Activated CD8-positive, alpha-beta memory T cell treated with anti-CD3 and anti-CD28 coated beads for 1 hour (primary cell): ENCODE data around the gene RHBDF1.
"Not testable (repeated sequence)": the region's sequence is repeated elsewhere in the genome, so short reads cannot be mapped to it uniquely, and the experiment has no call there.

ENCODE experiments used
- DNase-seq, 2 donors: peaks; one replicate each; pipeline ENCODE4 v3.0.0-alpha.2; 2020; ENCODE audit warnings: low read depth in 1 of 2; ENCODE audit errors: extremely low read depth in 1 of 2

The RHBDF1 gene

GRCh38 chr16:59440-60059, 12.9 kb downstream of the RHBDF1 start:
- no peak for DNase-seq

GRCh38 chr16:58491-59439, 13.7 kb downstream of the RHBDF1 start:
- no peak for DNase-seq

DNA sequence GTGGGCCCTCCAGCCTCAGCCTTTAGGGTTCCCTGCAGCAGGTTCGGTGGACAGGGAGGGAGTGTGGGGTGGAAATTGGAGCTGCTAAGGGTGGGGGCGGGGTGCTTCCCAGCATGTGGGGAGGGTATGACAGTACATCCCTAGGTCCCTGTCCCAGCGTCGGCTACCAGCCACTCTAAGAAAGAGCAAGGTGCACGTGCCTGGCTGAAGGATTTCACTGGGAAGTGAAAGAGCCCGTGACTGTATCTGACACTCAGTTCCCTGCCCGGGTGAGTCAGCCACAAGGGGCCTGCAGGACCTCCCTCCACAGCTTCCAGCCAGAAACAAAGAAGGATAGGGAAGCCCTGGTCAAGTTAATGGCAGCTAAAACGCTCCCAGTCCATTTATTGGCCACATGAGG, 14.7 kb downstream of the RHBDF1 start:
- no peak for DNase-seq

DNA sequence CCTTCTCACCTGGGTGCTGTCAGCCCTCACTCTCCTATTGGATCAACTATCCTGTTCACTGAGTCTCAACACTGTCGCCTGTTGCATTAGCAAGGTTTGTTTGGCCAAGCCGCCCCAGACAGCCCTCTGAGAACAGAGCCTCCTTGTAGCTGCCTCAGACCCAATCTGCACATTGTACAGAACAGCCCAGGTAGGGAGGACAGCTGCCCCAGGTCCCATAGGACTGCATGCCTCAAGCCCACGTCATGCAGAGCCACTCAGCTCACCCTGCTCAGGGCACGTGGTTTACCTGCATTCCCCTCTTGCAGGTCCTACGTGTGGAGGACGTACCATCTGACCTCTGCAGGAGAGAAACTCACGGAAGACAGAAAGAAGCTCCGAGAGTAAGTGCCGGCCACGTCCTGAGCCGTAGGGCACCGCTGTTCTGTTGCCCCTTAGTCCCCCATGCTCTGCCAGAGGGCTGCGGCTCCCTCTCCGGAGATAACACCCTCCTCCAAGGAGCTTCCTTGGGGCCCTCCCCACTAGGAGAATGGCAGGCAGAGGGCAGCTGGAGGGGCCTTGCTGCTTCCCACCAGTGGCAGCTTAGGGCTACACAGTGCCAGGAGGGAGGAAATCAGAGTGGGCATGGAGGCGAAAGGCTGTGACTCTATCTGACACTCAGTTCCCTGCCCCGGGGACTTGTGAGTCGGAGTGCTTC, 16.1 kb downstream of the RHBDF1 start:
- DNase-seq: no peak

GRCh38 chr16:55571-56136, 16.8 kb downstream of the RHBDF1 start:
- no peak for DNase-seq

DNA sequence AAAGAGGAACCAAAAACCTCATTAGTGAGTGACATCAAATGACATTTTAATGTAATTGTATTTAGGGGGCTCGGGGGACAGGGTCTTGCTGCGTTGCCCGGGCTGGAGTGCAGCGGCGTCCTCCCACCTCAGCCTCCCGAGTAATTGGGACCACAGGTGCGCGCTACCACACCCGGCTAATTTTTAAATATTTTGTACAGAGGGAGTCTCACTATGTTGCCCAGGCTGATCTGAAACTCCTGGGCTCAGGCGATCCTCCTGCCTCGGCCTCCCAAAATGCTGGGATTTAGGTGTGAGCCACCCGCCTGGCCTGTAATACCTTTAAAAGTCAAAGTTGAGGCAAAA, 18.2 kb downstream of the RHBDF1 start:
- no peak for DNase-seq

DNA sequence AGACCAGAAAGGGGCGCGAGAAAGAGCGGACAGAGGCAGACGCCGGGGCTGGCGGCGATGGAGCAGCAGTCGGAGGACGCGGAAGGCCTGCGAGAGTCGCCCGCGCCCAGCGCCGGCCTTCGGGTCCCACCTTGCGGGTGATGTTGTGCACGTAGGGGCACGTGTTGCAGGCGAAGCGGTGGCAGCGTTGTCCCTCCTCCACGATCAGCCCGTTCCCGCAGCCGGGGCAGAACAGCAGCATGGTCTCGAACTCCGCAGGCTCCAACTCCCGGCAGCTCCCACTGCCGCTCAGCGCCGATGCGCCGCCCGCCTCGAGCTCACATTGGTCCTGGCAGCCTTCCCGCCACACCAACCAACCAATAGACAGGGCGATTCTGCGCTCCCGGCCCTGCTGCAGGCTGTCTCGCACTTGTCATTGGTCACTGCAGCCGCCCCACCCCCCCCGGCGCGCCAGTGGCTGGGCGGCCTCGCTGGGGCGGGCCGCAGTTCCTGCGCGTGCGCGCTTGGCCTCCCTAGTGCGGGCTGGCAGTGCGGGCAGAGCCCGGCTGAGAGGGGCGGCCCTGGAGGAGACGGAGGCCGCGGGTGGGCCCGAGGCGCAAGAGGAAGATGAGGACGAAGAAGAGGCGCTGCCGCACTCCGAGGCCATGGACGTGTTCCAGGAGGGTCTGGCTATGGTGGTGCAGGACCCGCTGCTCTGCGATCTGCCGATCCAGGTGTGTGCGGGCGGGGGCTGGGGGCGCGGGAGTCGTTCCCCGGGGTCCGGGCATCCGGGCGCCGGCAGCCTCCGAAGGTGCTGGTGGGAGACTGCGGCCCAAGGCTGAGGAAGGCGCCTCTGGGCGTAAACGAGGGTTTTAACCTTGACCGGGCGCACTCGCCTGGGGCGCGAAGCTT, 18.8 kb downstream of the RHBDF1 start, which contains the start of the genes POLR3K and SNRNP25:
POLR3K (minus strand) TSS at position 263 of the 891 bp plus-strand sequence; CDS start at position 241, 22 bp downstream.
SNRNP25 (plus strand) TSS at position 483 of the 891 bp plus-strand sequence; CDS start at position 672, 189 bp downstream.
- peak; percentile 94 to 98 for DNase-seq

- DNase-seq: no peak
Measured at GRCh38 chr16:50769-51591, 21.5 kb downstream of the RHBDF1 start.

DNA sequence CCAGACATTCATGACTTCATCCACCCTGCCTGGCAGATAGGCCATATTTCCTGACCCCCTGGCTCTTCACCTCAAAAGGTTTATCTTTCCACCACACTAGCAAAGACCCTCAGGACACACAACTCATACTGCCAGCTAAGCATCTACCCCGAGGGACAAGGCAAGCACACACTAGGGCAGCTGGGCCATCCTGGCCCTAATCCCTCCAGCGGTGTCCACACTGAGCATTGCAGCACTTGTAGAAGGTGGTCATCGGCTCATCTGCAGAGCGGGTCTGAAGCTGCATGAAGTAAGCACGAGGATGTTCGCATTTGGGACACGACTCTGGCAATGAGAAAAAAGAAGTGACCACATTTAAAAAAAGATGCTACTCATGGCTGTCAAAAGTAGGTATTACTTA, 25.2 kb downstream of the RHBDF1 start:
- DNase-seq: no peak

GRCh38 chr16:46510-46909, 25.9 kb downstream of the RHBDF1 start:
- DNase-seq: not testable (repeated sequence)

DNA sequence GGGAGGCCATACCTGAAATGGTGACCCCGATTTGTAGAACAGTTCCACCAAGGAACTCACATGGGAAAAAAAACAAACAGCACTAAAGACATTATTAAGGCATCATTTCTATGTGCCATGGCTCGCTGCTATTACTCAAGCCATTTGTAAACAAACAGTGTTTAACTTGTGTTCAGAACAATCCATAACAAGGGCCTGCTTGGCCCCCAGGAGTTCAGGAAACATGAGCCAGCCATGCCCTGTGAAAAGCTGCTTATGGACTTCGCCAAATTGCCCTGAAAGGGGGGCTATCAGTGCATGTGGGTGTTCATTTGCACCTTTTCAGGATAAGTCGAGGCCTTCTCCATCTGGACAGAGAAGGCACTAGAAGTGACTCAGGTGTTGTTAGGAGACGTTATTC, 27.0 kb downstream of the RHBDF1 start:
- DNase-seq: no peak

GRCh38 chr16:44655-45054, 27.8 kb downstream of the RHBDF1 start:
- DNase-seq: no peak

DNA sequence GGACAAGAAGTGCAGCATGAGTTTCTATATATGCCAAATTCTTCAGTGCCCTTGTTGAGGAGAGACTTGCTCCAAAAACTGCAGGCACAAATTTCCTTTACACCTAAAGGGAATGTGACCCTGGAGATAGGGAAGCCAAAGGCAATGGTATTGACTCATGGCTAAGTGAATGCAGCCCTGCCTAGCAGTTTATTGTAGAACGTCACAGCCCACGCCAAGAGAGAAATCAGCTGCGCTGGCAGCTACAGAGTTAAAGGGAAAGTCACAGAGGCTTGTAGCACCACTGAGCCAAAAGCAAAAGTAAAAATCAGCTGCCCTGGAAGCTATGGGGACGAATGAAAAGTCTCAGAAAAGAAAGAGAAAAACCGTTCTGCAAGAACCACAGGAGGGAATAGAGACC, 29.1 kb downstream of the RHBDF1 start:
- DNase-seq: no peak

GRCh38 chr16:42691-43090, 29.7 kb downstream of the RHBDF1 start:
- no peak for DNase-seq

DNA sequence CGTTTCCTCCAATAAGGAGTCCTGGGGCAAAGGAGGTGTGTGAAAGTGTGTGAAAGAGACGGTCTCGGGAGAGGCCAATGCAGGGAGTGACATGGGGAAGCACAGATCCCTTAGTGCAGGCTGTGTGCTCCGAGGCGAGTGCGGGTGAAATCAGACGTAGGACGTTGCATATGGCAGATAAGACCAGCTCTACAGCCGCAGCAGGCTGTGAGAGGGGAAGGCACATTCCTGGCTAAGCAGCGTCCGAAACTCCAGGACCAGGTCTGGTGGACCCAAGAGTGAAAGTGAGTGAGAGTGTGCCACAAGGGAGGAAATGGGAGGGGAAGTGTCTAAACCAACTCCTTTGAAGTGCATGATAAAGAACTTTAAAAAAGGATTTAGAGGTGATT, 30.4 kb downstream of the RHBDF1 start:
- DNase-seq: no peak

GRCh38 chr16:41439-42068, 30.9 kb downstream of the RHBDF1 start:
- no peak for DNase-seq

- no peak for DNase-seq
Measured at GRCh38 chr16:38941-39892, 33.2 kb downstream of the RHBDF1 start.

DNA sequence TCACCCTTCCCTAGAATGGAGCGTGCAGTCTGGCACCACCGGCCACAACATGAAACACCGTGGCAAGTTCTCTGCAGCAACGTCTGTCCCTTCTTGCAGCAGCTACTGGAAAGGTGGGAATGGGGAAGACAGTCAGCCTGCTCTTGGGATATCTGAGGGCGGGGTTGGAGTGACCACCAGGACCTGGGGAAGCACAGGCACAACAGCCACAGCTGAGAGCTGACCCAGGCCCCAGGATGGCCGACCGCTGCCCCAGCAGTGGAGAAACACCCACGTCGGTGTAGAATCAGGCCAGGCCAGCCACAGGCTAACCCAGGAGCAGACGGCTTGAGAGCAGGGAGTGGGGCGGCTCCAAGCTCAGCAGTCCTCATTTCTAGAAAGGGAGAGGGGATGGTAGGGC, 34.2 kb downstream of the RHBDF1 start:
- DNase-seq: not testable (repeated sequence)
